Measurements from ENCODE around the gene TOMT.

TOMT gene

GRCh38 chr11:72084076-72084475 is 21.6 kb upstream of the TOMT start:
- Histone ChIP-seq H3K4me3 (no peak overlapping the region), H3K27ac (no peak overlapping the region)

- Histone ChIP-seq H3K4me3 (no peak overlapping the region), H3K27ac (no peak overlapping the region)
These were observed 20.8 kb upstream of the TOMT start for GRCh38 chr11:72084965-72085364.

- Histone ChIP-seq H3K27ac (peak overlapping the region in 2 of 21 experiments; percentile 19 to 34), H3K4me3 (no peak overlapping the region)
These were observed 19.9 kb upstream of the TOMT start for GRCh38 chr11:72085621-72086351.

GRCh38 chr11:72088076-72088808 is 17.5 kb upstream of the TOMT start:
- H3K27ac ChIP-seq, result peak overlapping the region in 1 of 21 experiments; percentile 3
- no peak overlapping the region for H3K4me3 ChIP-seq

DNA sequence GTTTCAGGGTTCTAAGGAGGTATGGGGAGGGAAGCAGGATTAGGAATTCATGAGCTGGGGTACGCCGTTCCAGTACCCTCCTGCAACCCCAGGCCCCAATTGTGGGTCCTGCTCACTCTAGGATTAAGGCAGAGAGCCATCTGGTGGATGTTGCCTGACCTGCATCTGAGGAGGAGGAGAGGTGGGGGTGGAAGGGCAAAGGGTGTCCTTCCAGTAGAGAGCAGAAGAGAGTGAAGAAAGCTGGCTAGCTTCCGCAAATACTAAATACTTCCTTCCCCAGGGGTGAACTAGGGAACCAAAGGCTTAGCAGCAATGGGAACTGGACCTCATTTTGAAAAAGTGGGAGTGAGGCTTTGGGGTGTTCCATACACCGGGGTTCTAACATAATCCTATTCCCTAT is 14.4 kb upstream of the TOMT start:
- H3K27ac ChIP-seq, result peak overlapping the region in 11 of 21 experiments; percentile 8 to 79 (median 41)

DNA sequence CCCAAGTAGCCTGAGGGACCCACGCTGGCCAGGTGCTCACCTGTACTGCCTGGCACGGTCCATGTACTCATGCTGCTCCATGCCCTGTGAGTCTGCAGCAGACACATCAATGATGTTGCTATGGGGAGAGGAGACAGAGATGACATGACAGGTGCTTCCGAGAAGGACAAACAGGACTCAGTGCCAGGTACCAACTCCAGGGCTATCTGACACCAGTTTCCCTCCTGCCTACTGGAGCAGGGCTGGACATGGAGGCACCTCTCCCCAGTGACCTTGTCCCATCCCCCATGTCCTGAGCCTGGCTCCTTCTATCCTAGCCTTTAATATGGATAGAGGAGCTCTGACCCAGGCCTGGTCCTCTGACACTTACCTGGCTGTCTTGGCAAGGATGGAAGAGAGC is 7.0 kb upstream of the TOMT start:
- Histone ChIP-seq H3K4me3 (no peak overlapping the region), H3K27ac (peak overlapping the region in 2 of 21 experiments; percentile 11 to 20)

More for the DNA sequence above, 14.4 kb upstream of the TOMT start:
- no peak overlapping the region for H3K4me3 ChIP-seq

- H3K27ac ChIP-seq, result peak overlapping the region in 12 of 21 experiments; percentile 7 to 98 (median 38)
- H3K4me3 ChIP-seq, result no peak overlapping the region
These were observed 5.7 kb upstream of the TOMT start for GRCh38 chr11:72100009-72100408.

GRCh38 chr11:72100462-72100861 is 5.3 kb upstream of the TOMT start:
- H3K4me3 ChIP-seq, result no peak overlapping the region

DNA sequence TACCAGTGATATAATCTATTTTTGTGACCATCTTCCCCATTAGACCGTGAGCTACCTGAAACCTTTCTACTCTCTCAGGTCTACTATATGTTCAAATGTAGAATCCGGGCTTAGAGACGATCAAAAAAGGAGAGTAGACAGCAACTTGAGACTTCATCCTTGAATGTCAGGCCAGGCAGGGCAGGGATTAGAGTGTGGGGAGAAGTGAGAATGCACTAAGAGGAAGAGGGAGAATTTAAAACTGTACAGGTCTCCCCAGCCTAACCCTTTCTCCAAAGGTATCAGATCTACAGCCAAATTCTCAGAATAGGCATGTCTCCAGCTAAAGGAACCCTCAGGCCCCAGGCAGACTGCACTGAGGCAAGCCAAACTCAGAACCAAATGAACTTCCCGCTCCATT is 3.6 kb upstream of the TOMT start:
- Histone ChIP-seq H3K4me3 (peak overlapping the region; percentile 52 to 89 (median 81)), H3K27ac (peak overlapping the region in 20 of 21 experiments; percentile 87 to 100 (median 97))

More at GRCh38 chr11:72100462-72100861, 5.3 kb upstream of the TOMT start:
- H3K27ac ChIP-seq, result peak overlapping the region in 12 of 21 experiments; percentile 7 to 98 (median 30)

DNA sequence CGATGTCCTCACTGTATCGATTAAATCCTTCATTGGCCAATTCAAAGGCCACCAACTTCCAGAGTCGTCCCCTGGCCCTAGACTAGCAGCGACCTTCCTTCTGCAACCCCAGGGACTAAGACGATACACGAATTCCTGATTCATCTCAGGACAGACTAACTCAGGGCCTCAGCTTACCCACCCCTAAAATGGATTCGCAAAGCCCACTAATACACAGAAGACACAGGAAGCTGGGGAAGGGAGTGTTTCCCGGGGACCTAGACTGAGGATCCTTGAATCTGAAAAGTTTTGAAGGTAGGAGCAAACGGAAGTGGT is 3.1 kb upstream of the TOMT start:
- peak overlapping the region; percentile 87 to 100 (median 97) for H3K27ac ChIP-seq
- H3K4me3 ChIP-seq, result peak overlapping the region; percentile 52 to 89 (median 81)

DNA sequence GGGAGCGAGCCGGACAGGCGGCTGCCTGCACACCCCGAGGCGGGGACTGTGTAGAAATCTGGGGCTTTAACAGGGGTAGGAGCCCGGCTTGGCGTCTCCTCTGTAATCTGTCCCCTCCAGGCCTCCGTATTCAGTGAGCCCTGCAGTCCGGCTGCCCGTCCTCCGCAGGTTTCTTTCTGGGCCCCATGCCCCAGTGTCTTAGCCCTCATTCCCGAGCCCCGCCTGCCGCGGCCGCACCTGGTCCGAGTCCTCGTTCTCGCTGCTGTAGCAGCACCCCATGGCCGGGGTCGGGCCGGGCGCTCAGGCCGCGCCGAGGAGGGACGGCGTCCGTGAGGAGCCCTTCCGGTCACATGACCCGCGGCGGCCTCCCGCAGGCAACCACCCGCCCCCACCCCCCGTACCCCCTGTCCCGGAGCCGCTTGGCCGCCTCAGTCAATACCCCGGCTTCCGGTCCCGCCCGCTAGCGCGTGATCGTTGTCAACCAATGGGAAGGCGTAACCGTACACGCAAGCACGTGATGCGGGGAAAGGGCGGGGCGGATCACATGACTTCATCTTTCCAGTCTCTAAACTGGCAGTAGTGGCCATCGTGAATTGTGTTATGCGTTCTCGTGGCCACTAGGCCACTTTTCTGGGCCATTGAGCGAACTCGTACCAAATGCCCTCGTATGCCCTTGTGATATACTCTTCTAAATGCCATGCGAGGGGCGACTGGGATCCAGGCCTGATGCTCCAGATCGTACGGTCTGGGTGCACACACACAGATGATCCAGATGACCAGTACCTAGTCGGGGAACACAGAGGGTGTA is 2.6 kb upstream of the TOMT start, which contains the start of gene LAMTOR1:
LAMTOR1 (minus strand) TSS at position 352 of the 808 bp plus-strand sequence; CDS start at position 279, 73 bp downstream.
- H3K4me3 ChIP-seq, result peak within 1 kb of the TSS; percentile 52 to 89 (median 81)
- peak within 1 kb of the TSS; percentile 87 to 100 (median 97) for H3K27ac ChIP-seq

GRCh38 chr11:72103754-72104167 is 2.0 kb upstream of the TOMT start:
- Histone ChIP-seq H3K4me3 (peak overlapping the region; percentile 52 to 89 (median 81)), H3K27ac (peak overlapping the region in 20 of 21 experiments; percentile 87 to 100 (median 97))

- peak overlapping the region; percentile 36 to 58 (median 50) for H3K4me3 ChIP-seq
These were observed 5.8 kb downstream of the TOMT start for GRCh38 chr11:72111300-72112142.

GRCh38 chr11:72112143-72112977 is 6.6 kb downstream of the TOMT start, which contains the start of gene ANAPC15:
ANAPC15 (minus strand) TSS chr11:72112695; CDS start chr11:72111276, 1,419 bp downstream.
- peak within 1 kb of the TSS; percentile 36 to 58 (median 50) for H3K4me3 ChIP-seq
- peak within 1 kb of the TSS; percentile 66 to 100 (median 98) for H3K27ac ChIP-seq

More at GRCh38 chr11:72111300-72112142, 5.8 kb downstream of the TOMT start:
- peak overlapping the region; percentile 66 to 100 (median 98) for H3K27ac ChIP-seq

DNA sequence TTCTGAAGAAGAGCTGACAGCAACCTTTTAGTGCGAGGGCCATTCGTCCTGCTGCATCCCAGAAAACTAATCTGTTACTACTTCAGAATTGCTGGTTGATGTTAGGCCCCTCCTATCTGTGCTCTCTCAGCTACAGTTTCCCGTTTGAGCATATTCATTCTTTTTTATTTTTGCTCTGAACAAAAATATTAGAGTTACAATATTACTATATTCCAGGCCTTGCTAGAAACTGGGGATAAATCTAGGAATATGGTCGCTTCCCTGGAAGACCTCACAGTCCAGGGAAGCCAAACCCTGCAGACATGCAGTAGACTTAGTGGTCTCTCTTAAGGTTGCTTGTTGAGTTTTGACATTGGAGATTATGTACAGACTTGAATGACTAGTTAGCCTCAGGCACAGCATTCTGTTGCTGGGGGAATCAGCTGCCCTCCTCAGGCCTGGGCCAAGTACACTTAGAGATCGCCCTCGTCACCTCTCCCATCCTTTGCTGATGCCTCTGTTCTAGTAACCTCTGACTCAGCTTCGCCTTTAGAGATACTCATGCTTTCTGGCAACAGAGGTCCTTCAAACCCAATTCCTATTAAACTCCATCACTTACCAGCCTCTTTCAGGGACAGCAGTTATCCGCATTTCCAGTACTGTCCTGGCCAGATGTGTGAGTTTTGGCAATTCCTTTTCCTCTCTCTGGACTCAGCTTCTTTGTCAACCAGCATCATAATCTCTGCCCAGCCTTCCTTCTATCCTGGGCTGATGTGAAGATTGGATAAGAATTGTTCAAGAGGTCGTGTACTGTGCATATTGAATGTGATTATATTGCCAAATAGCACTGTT is 7.5 kb downstream of the TOMT start:
- H3K27ac ChIP-seq, result peak overlapping the region in 20 of 21 experiments; percentile 90 to 100 (median 98)
- H3K4me3 ChIP-seq, result peak overlapping the region; percentile 36 to 58 (median 50)

DNA sequence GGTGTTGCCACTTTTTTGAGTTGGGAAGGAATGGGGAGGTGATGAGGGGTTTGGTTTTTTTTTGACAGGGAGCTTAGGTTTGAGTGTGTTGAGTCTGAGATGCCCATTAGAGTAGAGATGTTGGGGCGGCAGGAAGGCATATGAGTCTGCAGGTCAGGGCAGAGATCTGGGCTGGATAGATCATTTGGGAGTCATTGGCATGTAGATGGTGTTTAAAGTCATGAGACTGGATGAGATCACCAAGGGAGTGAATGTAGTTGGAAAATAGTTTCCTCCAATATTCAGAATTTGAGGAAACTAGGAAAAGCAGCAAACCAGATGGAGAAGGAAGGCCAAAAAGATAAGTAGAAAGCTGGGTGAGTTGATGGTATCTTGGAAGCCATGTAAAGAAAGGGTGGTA is 8.8 kb downstream of the TOMT start:
- Histone ChIP-seq H3K4me3 (no peak overlapping the region), H3K27ac (no peak overlapping the region)
